Uterus (tissue), 2 donors: ENCODE measurements around the gene JCHAIN.

Source experiments
- POLR2A ChIP-seq, 2 donors: fragments of 450-650 bp; IDR thresholded peaks; one replicate each; pipeline ENCODE4 v1.6.1; 2016; ENCODE audit warnings: antibody characterized with exemption in 2 of 2, mild to moderate bottlenecking in 1 of 2, moderate library complexity in 1 of 2
- TF ChIP-seq, protein P1 (sequence below), 4 experiments: fragments of 200-600 bp in 2 of 4; fragments of 450-650 bp in 2 of 4; sonication (generic) in 2 of 4; IDR thresholded peaks; one replicate each; pipeline ENCODE4 v1.5.1; 2016 to 2019; ENCODE audit warnings: antibody characterized with exemption in 4 of 4, mild to moderate bottlenecking in 2 of 4, moderate library complexity in 1 of 4

GRCh38 chr4:70660106-70660505 lies 6.2 kb downstream of the JCHAIN start:
- TF ChIP-seq, protein P1, sequence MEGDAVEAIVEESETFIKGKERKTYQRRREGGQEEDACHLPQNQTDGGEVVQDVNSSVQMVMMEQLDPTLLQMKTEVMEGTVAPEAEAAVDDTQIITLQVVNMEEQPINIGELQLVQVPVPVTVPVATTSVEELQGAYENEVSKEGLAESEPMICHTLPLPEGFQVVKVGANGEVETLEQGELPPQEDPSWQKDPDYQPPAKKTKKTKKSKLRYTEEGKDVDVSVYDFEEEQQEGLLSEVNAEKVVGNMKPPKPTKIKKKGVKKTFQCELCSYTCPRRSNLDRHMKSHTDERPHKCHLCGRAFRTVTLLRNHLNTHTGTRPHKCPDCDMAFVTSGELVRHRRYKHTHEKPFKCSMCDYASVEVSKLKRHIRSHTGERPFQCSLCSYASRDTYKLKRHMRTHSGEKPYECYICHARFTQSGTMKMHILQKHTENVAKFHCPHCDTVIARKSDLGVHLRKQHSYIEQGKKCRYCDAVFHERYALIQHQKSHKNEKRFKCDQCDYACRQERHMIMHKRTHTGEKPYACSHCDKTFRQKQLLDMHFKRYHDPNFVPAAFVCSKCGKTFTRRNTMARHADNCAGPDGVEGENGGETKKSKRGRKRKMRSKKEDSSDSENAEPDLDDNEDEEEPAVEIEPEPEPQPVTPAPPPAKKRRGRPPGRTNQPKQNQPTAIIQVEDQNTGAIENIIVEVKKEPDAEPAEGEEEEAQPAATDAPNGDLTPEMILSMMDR (IDR thresholded peaks at IDR 0.05): no peak
- TF ChIP-seq POLR2A (IDR thresholded peaks at IDR 0.05): no peak
